ENCODE measurements around the gene TBC1D26.
"Not testable (repeated sequence)": the region's sequence is repeated elsewhere in the genome, so short reads cannot be mapped to it uniquely, and the experiment has no call there.

DNA sequence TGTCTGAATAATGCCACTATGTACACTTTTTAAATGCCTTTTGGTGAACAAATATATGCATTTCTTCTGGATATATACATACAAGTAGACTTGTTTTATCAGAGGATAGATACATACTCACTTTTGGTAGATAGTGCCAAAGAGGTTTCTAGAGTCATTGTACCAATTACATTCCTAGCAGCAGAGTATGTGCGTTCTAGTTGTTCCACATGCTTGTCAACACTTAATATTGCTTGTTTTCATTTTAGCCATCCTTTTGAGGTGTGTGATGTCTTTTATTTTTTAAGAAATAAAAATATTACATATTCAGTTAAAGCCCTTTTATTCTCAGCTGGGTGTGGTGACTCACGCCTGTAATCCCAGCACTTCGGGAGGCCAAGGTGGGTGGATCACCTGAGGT lies 23.2 kb upstream of the TBC1D26 start:
- not testable (repeated sequence) for TF ChIP-seq POLR2A (IDR thresholded peaks at IDR 0.05)
- TF ChIP-seq, protein P1, sequence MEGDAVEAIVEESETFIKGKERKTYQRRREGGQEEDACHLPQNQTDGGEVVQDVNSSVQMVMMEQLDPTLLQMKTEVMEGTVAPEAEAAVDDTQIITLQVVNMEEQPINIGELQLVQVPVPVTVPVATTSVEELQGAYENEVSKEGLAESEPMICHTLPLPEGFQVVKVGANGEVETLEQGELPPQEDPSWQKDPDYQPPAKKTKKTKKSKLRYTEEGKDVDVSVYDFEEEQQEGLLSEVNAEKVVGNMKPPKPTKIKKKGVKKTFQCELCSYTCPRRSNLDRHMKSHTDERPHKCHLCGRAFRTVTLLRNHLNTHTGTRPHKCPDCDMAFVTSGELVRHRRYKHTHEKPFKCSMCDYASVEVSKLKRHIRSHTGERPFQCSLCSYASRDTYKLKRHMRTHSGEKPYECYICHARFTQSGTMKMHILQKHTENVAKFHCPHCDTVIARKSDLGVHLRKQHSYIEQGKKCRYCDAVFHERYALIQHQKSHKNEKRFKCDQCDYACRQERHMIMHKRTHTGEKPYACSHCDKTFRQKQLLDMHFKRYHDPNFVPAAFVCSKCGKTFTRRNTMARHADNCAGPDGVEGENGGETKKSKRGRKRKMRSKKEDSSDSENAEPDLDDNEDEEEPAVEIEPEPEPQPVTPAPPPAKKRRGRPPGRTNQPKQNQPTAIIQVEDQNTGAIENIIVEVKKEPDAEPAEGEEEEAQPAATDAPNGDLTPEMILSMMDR (IDR thresholded peaks at IDR 0.05), result not testable (repeated sequence)
